Measurements from ENCODE around the gene ZNF628. TPM values are rescaled to one million over a fixed set of nuclear protein-coding genes. Genes with fewer than 3 reads are reported as not detected.

ZNF628 gene
- polyA plus RNA-seq, 3 donors = 0.50 to 3.1 TPM; not detected in 1

GRCh38 chr19:55441319-55441691 lies 35.1 kb upstream of the ZNF628 start:
- Histone ChIP-seq H3K27ac (ENCODE audit: low read depth in 1 of 2, low read length in 2 of 2) (no peak overlapping the region), H2AFZ (ENCODE audit: insufficient read depth, low read depth, low read length, poor library complexity, severe bottlenecking) (no peak overlapping the region), H3K4me1 (ENCODE audit: control insufficient read depth in 1 of 2, insufficient read depth in 2 of 2, low read length in 2 of 2) (peaks cover 21 to 24% of the 10 kb centered on the region in 2 donors), H3K4me2 (replicated peaks; ENCODE audit: extremely low read depth, low read length, poor library complexity, severe bottlenecking) (peak overlapping the region; percentile 44), H3K79me2 (ENCODE audit: insufficient read depth, low read length) (no peaks in the 10 kb centered on the region), H3K4me3 (replicated peaks in 1 of 3; ENCODE audit: low read depth in 2 of 3, low read length in 3 of 3) (peak overlapping the region in 1 of 3 experiments; percentile 32), H3K9me3 (replicated peaks in 1 of 2; ENCODE audit: control insufficient read depth in 1 of 2, insufficient read depth in 1 of 2, low read length in 2 of 2) (peaks cover 0 to 22% of the 10 kb centered on the region in 2 donors), H4K20me1 (ENCODE audit: insufficient read depth, low read length) (no peaks in the 10 kb centered on the region), H3K9ac (ENCODE audit: insufficient read depth, low read length, poor library complexity, severe bottlenecking) (no peak overlapping the region), H3K27me3 (ENCODE audit: control insufficient read depth in 2 of 2, insufficient read depth in 2 of 2, low read length in 2 of 2) (peaks cover 26 to 71% of the 10 kb centered on the region in 2 donors), H3K36me3 (replicated peaks in 1 of 2; ENCODE audit: control insufficient read depth in 1 of 2, insufficient read depth in 2 of 2, low read length in 2 of 2) (no peaks in the 10 kb centered on the region)
- TF ChIP-seq CTCF (IDR thresholded peaks at IDR 0.05) = no peak
- Mint-ChIP-seq H3K27ac (peak overlapping the region in 1 of 7 donors; percentile 62), H3K4me1 (peaks cover 21% of the 10 kb centered on the region), H3K27me3 (ENCODE audit: low read depth in 3 of 3) (peaks cover 48 to 83% (median 62%) of the 10 kb centered on the region in 3 donors), H3K9me3 (peaks cover 0 to 38% (median 13%) of the 10 kb centered on the region in 7 donors), H3K4me3 (peak overlapping the region in 1 of 2 donors; percentile 92), H3K36me3 (peaks cover 5 to 12% of the 10 kb centered on the region in 2 donors)
- intact Hi-C loops (cut with micrococcal nuclease) = no loop called here
- peak in 2 of 3 donors; percentile 19 to 37 for DNase-seq
- 2% methylated on average over 21 of the region's 21 CpGs for WGBS (ENCODE audit: insufficient coverage)

GRCh38 chr19:55441692-55442321 lies 34.6 kb upstream of the ZNF628 start:
- Mint-ChIP-seq H3K9me3 (peaks cover 0 to 38% (median 13%) of the 10 kb centered on the region in 7 donors), H3K4me1 (peaks cover 21% of the 10 kb centered on the region), H3K27me3 (ENCODE audit: low read depth in 3 of 3) (peaks cover 44 to 83% (median 60%) of the 10 kb centered on the region in 3 donors), H3K27ac (no peak overlapping the region), H3K4me3 (peak overlapping the region in 1 of 2 donors; percentile 92), H3K36me3 (peaks cover 5 to 12% of the 10 kb centered on the region in 2 donors)
- no peaks in the 10 kb centered on the region for H4K20me1 ChIP-seq (ENCODE audit: insufficient read depth, low read length)
- 2% methylated on average over 33 of the region's 39 CpGs for WGBS (ENCODE audit: insufficient coverage)
- peaks cover 26 to 70% of the 10 kb centered on the region in 2 donors for H3K27me3 ChIP-seq (ENCODE audit: control insufficient read depth in 2 of 2, insufficient read depth in 2 of 2, low read length in 2 of 2)
- no peak overlapping the region for H3K27ac ChIP-seq (ENCODE audit: low read depth in 1 of 2, low read length in 2 of 2)
- H3K9me3 ChIP-seq (replicated peaks in 1 of 2; ENCODE audit: control insufficient read depth in 1 of 2, insufficient read depth in 1 of 2, low read length in 2 of 2) = peaks cover 0 to 22% of the 10 kb centered on the region in 2 donors
- H3K79me2 ChIP-seq (ENCODE audit: insufficient read depth, low read length) = no peaks in the 10 kb centered on the region
- peak overlapping the region in 1 of 3 experiments; percentile 32 for H3K4me3 ChIP-seq (replicated peaks in 1 of 3; ENCODE audit: low read depth in 2 of 3, low read length in 3 of 3)
- intact Hi-C loops (cut with micrococcal nuclease) = no loop called here
- H2AFZ ChIP-seq (ENCODE audit: insufficient read depth, low read depth, low read length, poor library complexity, severe bottlenecking) = no peak overlapping the region
- DNase-seq = no peak
- H3K9ac ChIP-seq (ENCODE audit: insufficient read depth, low read length, poor library complexity, severe bottlenecking) = no peak overlapping the region
- no peaks in the 10 kb centered on the region for H3K36me3 ChIP-seq (replicated peaks in 1 of 2; ENCODE audit: control insufficient read depth in 1 of 2, insufficient read depth in 2 of 2, low read length in 2 of 2)
- peaks cover 21 to 24% of the 10 kb centered on the region in 2 donors for H3K4me1 ChIP-seq (ENCODE audit: control insufficient read depth in 1 of 2, insufficient read depth in 2 of 2, low read length in 2 of 2)
- H3K4me2 ChIP-seq (replicated peaks; ENCODE audit: extremely low read depth, low read length, poor library complexity, severe bottlenecking) = peak overlapping the region; percentile 44
- TF ChIP-seq CTCF (IDR thresholded peaks at IDR 0.05) = no peak
